H1 (cell line): Measurements from ENCODE around the gene TMEM138. TPM values are rescaled to one million over a fixed set of nuclear protein-coding genes. Genes with fewer than 3 reads are reported as not detected.

Experiments
- CTCF ChIA-PET: fragments of 300-600 bp; sonication (Branson Sonifier 250); formaldehyde crosslinking; loops from one replicate; lab custom pipeline; 2021; ENCODE audit not compliant: partially characterized antibody; lab: Charles Lee
- POLR2A ChIA-PET: fragments of 300-600 bp; sonication (Branson Sonifier 250); formaldehyde crosslinking; loops from one replicate; lab custom pipeline; 2021; ENCODE audit warnings: inconsistent platforms; ENCODE audit not compliant: partially characterized antibody; lab: Charles Lee
- DNase-seq, 2 experiments: peaks; one replicate each; pipeline versions ENCODE4 v3.0.0 to v3.0.0-alpha.2; 2010 to 2022; ENCODE audit warnings: low spot score in 2 of 2, low read depth in 1 of 2, mixed read lengths in 1 of 2
- FAIRE-seq: peaks from 2 replicates; lab custom pipeline; 2011; peaks lifted over from hg19 to GRCh38; lab: Jason Lieb, UNC
- H2AFZ ChIP-seq: 2 replicates; pipeline ENCODE4 v1.8.1; 2012; ENCODE audit warnings: low read length, inconsistent platforms
- H2AK5ac ChIP-seq: 2 replicates; pipeline ENCODE4 v1.6.1; 2013; ENCODE audit warnings: low read depth, low read length
- H2BK120ac ChIP-seq: replicated peaks from 2 replicates; pipeline ENCODE3; 2013; ENCODE audit warnings: low read depth, low read length, inconsistent platforms
- H2BK12ac ChIP-seq: 2 replicates; pipeline ENCODE4 v1.6.1; 2013; ENCODE audit warnings: low read depth, low read length
- H2BK15ac ChIP-seq: 2 replicates; pipeline ENCODE4 v1.6.1; 2013; ENCODE audit warnings: low read length
- H2BK20ac ChIP-seq: 2 replicates; pipeline ENCODE4 v1.6.1; 2013; ENCODE audit warnings: low read length
- H2BK5ac ChIP-seq: 2 replicates; pipeline ENCODE4 v1.6.1; 2013; ENCODE audit warnings: low read depth, low read length
- H3K14ac ChIP-seq: 2 replicates; pipeline ENCODE4 v1.6.1; 2013; ENCODE audit warnings: inconsistent platforms; ENCODE audit not compliant: insufficient read length
- H3K18ac ChIP-seq: 2 replicates; pipeline ENCODE4 v1.6.1; 2013; ENCODE audit warnings: low read length; ENCODE audit errors: extremely low read depth
- H3K23ac ChIP-seq: 2 replicates; pipeline ENCODE4 v1.6.1; 2013; ENCODE audit warnings: inconsistent platforms; ENCODE audit not compliant: insufficient read length
- H3K23me2 ChIP-seq: 2 replicates; pipeline ENCODE4 v1.6.1; 2013; ENCODE audit warnings: low read depth, low read length
- H3K27ac ChIP-seq: 2 replicates; pipeline ENCODE4 v1.6.1; 2011; ENCODE audit warnings: low read depth, low read length, inconsistent platforms
- H3K27me3 ChIP-seq, 4 experiments: replicated peaks in 1 of 4; 1 replicate in 1 of 4; 2 replicates in 3 of 4; pipeline versions ENCODE4 v1.6.1 to v1.8.1; 2011 to 2013; ENCODE audit warnings: low read length in 3 of 4, mild to moderate bottlenecking in 3 of 4, inconsistent platforms in 2 of 4, mixed read lengths in 2 of 4, moderate library complexity in 1 of 4; ENCODE audit not compliant: control insufficient read depth in 3 of 4, insufficient read depth in 3 of 4; ENCODE audit errors: extremely low read depth in 1 of 4
- H3K36me3 ChIP-seq, 4 experiments: 2 replicates each; pipeline versions ENCODE4 v1.6.1 to v1.8.1; 2011 to 2013; ENCODE audit warnings: mild to moderate bottlenecking in 4 of 4, low read length in 3 of 4, moderate library complexity in 2 of 4, control low read depth in 1 of 4, inconsistent platforms in 1 of 4; ENCODE audit not compliant: insufficient read depth in 4 of 4, control insufficient read depth in 2 of 4
- H3K4ac ChIP-seq: replicated peaks from 2 replicates; pipeline ENCODE3; 2013; ENCODE audit warnings: low read length, low read depth, mixed read lengths, inconsistent platforms; ENCODE audit not compliant: insufficient read length
- H3K4me1 ChIP-seq, 4 experiments: replicated peaks in 1 of 4; 1 replicate in 1 of 4; 2 replicates in 3 of 4; pipeline versions ENCODE4 v1.6.1 to v1.8.1; 2011 to 2013; ENCODE audit warnings: low read length in 3 of 4, inconsistent platforms in 2 of 4, mixed read lengths in 1 of 4; ENCODE audit not compliant: insufficient read depth in 4 of 4, control insufficient read depth in 3 of 4
- H3K4me2 ChIP-seq, 2 experiments: 2 replicates each; pipeline versions ENCODE4 v1.6.1 to v1.8.1; 2011 to 2013; ENCODE audit warnings: low read depth in 2 of 2, low read length in 2 of 2, control low read depth in 1 of 2, inconsistent platforms in 1 of 2, mild to moderate bottlenecking in 1 of 2; ENCODE audit not compliant: insufficient read depth in 1 of 2
- H3K4me3 ChIP-seq, 4 experiments: fragments of 200-600, 300-600 bp in 1 of 4; sonication (generic), shearing (Covaris generic), sonication (Bioruptor Twin) in 1 of 4; 2 replicates each; pipeline versions ENCODE4 v1.5.1 to v1.8.1; 2011 to 2016; ENCODE audit warnings: low read length in 4 of 4, low read depth in 3 of 4, control low read depth in 2 of 4, inconsistent platforms in 2 of 4, mild to moderate bottlenecking in 2 of 4, mixed read lengths in 1 of 4, moderate library complexity in 1 of 4; ENCODE audit not compliant: insufficient read depth in 2 of 4; ENCODE audit errors: extremely low read depth in 1 of 4
- H3K56ac ChIP-seq: replicated peaks from 2 replicates; pipeline ENCODE3; 2013; ENCODE audit warnings: low read depth, mild to moderate bottlenecking, mixed read lengths, low read length, inconsistent platforms; ENCODE audit not compliant: insufficient read length
- H3K79me1 ChIP-seq: 2 replicates; pipeline ENCODE4 v1.6.1; 2013; ENCODE audit warnings: low read depth, low read length, control low read depth
- H3K79me2 ChIP-seq, 2 experiments: 2 replicates each; pipeline versions ENCODE4 v1.6.1 to v1.8.1; 2012 to 2013; ENCODE audit warnings: low read length in 2 of 2, mild to moderate bottlenecking in 2 of 2, inconsistent platforms in 1 of 2; ENCODE audit not compliant: insufficient read depth in 2 of 2, control insufficient read depth in 1 of 2
- H3K9ac ChIP-seq, 4 experiments: replicated peaks in 1 of 4; 1 replicate in 1 of 4; 2 replicates in 3 of 4; pipeline versions ENCODE4 v1.6.1 to v1.8.1; 2011 to 2013; ENCODE audit warnings: low read depth in 3 of 4, low read length in 3 of 4, control low read depth in 2 of 4, mild to moderate bottlenecking in 2 of 4, moderate library complexity in 2 of 4, inconsistent platforms in 1 of 4; ENCODE audit errors: extremely low read depth in 1 of 4
- H3K9me3 ChIP-seq, 2 experiments: 2 replicates each; pipeline versions ENCODE4 v1.6.1 to v1.8.1; 2012 to 2013; ENCODE audit warnings: mild to moderate bottlenecking in 2 of 2, moderate library complexity in 2 of 2, control low read depth in 1 of 2, inconsistent platforms in 1 of 2, low read depth in 1 of 2, low read length in 1 of 2, mixed read lengths in 1 of 2; ENCODE audit not compliant: insufficient read depth in 2 of 2
- H4K20me1 ChIP-seq, 2 experiments: replicated peaks in 1 of 2; 2 replicates each; pipeline versions ENCODE3 to v1.8.1; 2011 to 2013; ENCODE audit warnings: inconsistent platforms in 2 of 2, low read length in 2 of 2, mild to moderate bottlenecking in 1 of 2; ENCODE audit not compliant: insufficient read depth in 2 of 2, control insufficient read depth in 1 of 2
- H4K5ac ChIP-seq: 2 replicates; pipeline ENCODE4 v1.6.1; 2013; ENCODE audit warnings: low read length, low read depth, mixed read lengths, inconsistent platforms; ENCODE audit not compliant: insufficient read length
- H4K8ac ChIP-seq: 2 replicates; pipeline ENCODE4 v1.8.0; 2013; ENCODE audit warnings: mild to moderate bottlenecking, moderate library complexity, low read length, inconsistent platforms; ENCODE audit not compliant: insufficient read depth; ENCODE audit errors: extremely low read depth
- H4K91ac ChIP-seq: replicated peaks from 2 replicates; pipeline ENCODE3; 2013; ENCODE audit warnings: low read length, mixed read lengths, inconsistent platforms; ENCODE audit not compliant: insufficient read length
- EGR1 ChIP-seq: IDR thresholded peaks from 2 replicates; pipeline ENCODE4 v1.6.1; 2011; ENCODE audit warnings: low read depth, low read length, borderline replicate concordance
- RAD21 ChIP-seq, 2 experiments: IDR thresholded peaks in 1 of 2; conservative IDR thresholded peaks in 1 of 2; 2 replicates each; pipeline ENCODE4 v1.6.1; 2011; ENCODE audit warnings: low read depth in 2 of 2, low read length in 2 of 2, improper control_type of control experiment in 1 of 2, inconsistent platforms in 1 of 2, mild to moderate bottlenecking in 1 of 2, moderate library complexity in 1 of 2
- SIX5 ChIP-seq: IDR thresholded peaks from 2 replicates; pipeline ENCODE4 v1.6.1; 2011; ENCODE audit warnings: mild to moderate bottlenecking, low read depth, low read length
- SP2 ChIP-seq: IDR thresholded peaks from 2 replicates; pipeline ENCODE4 v1.6.1; 2012; ENCODE audit warnings: mild to moderate bottlenecking, low read length, inconsistent platforms
- TBP ChIP-seq: IDR thresholded peaks from 2 replicates; pipeline ENCODE4 v1.6.1; 2011; ENCODE audit warnings: low read depth, low read length, improper control_type of control experiment
- WGBS, 2 experiments: shearing (Covaris generic) in 1 of 2; methylation state at CpG; one replicate each; pipeline versions ENCODE4 v1.1.6 to v1.1.7; 2013 to 2015; ENCODE audit warnings: low lambda C conversion rate in 2 of 2, mixed read lengths in 2 of 2, inconsistent platforms in 1 of 2, low coverage in 1 of 2, missing lambda C conversion rate in 1 of 2; ENCODE audit not compliant: insufficient replicate concordance in 2 of 2, insufficient coverage in 1 of 2, insufficient read length in 1 of 2; ENCODE audit errors: extremely low coverage in 1 of 2, missing lambda C conversion rate in 1 of 2; 5-methylcytosine and 5-hydroxymethylcytosine counted together
- polyA plus RNA-seq, 7 experiments: library from polyadenylated mRNA; depleted of rRNA in 3 of 7; stranded (reverse) in 5 of 7; unstranded in 2 of 7; fragments of >200 nt in 5 of 7; fragments of 200-250 nt in 2 of 7; gene quantifications; 1 replicate in 5 of 7; 2 replicates in 1 of 7; 4 replicates in 1 of 7; pipeline versions ENCODE4 v1.2.1 to v1.2.3, GENCODE V29; 2011 to 2013; ENCODE audit warnings: missing spikeins in 2 of 7, mixed read lengths in 2 of 7
- total RNA-seq: library from RNA; stranded (reverse); fragmentation: NEBNext Ultra II Directional; extraction: Animal tissue kit (Norgen Biotek cat#: 25700); gene quantifications from 2 replicates; pipeline ENCODE4 v1.2.1, GENCODE V29; 2021
- TF ChIP-seq, protein P1 (sequence below): IDR thresholded peaks from 2 replicates; pipeline ENCODE4 v1.6.1; 2012; ENCODE audit warnings: inconsistent platforms

TMEM138 gene
- total and polyA plus RNA-seq, 2 of the 8 experiments (the other 6 are each of a cell fraction or from before 2014, with no cell fraction given), result 32.9 to 59.0 TPM

- no peaks in the 10 kb centered on the region for H3K9me3 ChIP-seq
- H3K27ac ChIP-seq, result no peak overlapping the region
- peaks cover 0 to 13% (median 4%) of the 10 kb centered on the region in 4 experiments; a peak in 4 of 8 replicates for H3K36me3 ChIP-seq
- no peak overlapping the region for H3K18ac ChIP-seq
- no peaks in the 10 kb centered on the region for H3K79me2 ChIP-seq
- no peaks in the 10 kb centered on the region for H3K27me3 ChIP-seq
- DNase-seq, result no peak
- no peak overlapping the region for H2BK15ac ChIP-seq
- no peak overlapping the region for H2BK20ac ChIP-seq
- H3K4ac ChIP-seq, result no peak overlapping the region
- CTCF ChIA-PET, result interaction anchor here (1.6 to 10.1 kb wide), 2 partner anchors 20 to 43 kb away, joined by 11 to 255 read pairs; partner anchors contain the start of genes CYB561A3 and TMEM138
- no peak overlapping the region for H4K5ac ChIP-seq
- no peak overlapping the region; the same call in 1 of the 2 replicates for H4K8ac ChIP-seq
- H2AFZ ChIP-seq, result no peak overlapping the region
- H4K20me1 ChIP-seq, result no peaks in the 10 kb centered on the region
- no peak overlapping the region for H3K56ac ChIP-seq
- no peak overlapping the region for H2BK12ac ChIP-seq
- WGBS, 2 experiments, result 92% methylated on average over 20 of the region's 20 CpGs; no CpG with 5 or more reads in 1 of the 2 experiments
- TF ChIP-seq TBP (no peak), RAD21 (IDR thresholded peaks at IDR 0.05 in 1 of 2, conservative IDR thresholded peaks at IDR 0.05 in 1 of 2; ENCODE audit: low read depth in 2 of 2, low read length in 2 of 2) (no peak), SP2 (no peak), SIX5 (no peak), EGR1 (no peak)
- TF ChIP-seq, protein P1, sequence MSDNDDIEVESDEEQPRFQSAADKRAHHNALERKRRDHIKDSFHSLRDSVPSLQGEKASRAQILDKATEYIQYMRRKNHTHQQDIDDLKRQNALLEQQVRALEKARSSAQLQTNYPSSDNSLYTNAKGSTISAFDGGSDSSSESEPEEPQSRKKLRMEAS, result no peak
- TF ChIP-seq, all 59 proteins: peak for 0
- H3K79me1 ChIP-seq, result no peaks in the 10 kb centered on the region
- no peak overlapping the region for H3K4me2 ChIP-seq
- H2BK120ac ChIP-seq, result no peak overlapping the region
- no peak overlapping the region for H4K91ac ChIP-seq
- no peak overlapping the region for H3K14ac ChIP-seq
- no peaks in the 10 kb centered on the region for H3K23me2 ChIP-seq
- no peak overlapping the region for H2AK5ac ChIP-seq
- H2BK5ac ChIP-seq, result no peak overlapping the region
- H3K23ac ChIP-seq, result no peak overlapping the region
- POLR2A ChIA-PET, result interaction anchor here (0.7 to 39.7 kb wide), 5 partner anchors 9 to 111 kb away, joined by 3 to 1106 read pairs (median 3); partner anchors contain the start of genes CYB561A3, TKFC and TMEM138
- H3K4me1 ChIP-seq, result no peaks in the 10 kb centered on the region
- H3K9ac ChIP-seq, result no peak overlapping the region
- FAIRE-seq, result no peak
- no peak overlapping the region for H3K4me3 ChIP-seq
Observed at GRCh38 chr11:61342207-61342803, 19.9 kb upstream of the TMEM138 start.
